GM23248 (cell line): ENCODE results near the gene TCTN2. TPM values are rescaled to one million over a fixed set of nuclear protein-coding genes. Genes with fewer than 3 reads are reported as not detected.

ENCODE experiments used
- DNase-seq: peaks from one replicate; pipeline ENCODE4 v3.0.0-alpha.2; 2015
- H2AFZ ChIP-seq: fragments of 200-600 bp; sonication (generic); 2 replicates; pipeline ENCODE4 v1.6.1; 2016; ENCODE audit warnings: antibody characterized with exemption
- H3F3A ChIP-seq: fragments of 200-600 bp; sonication (generic); 2 replicates; pipeline ENCODE4 v1.6.1; 2016; ENCODE audit warnings: mild to moderate bottlenecking, antibody characterized with exemption, mixed run types; ENCODE audit not compliant: insufficient read depth
- H3K27ac ChIP-seq: fragments of 200-600 bp; sonication (generic); 2 replicates; pipeline ENCODE4 v1.5.1; 2016; ENCODE audit warnings: mild to moderate bottlenecking
- H3K27me3 ChIP-seq: fragments of 200-600 bp; sonication (generic); replicated peaks from 2 replicates; pipeline ENCODE4 v1.6.1; 2016; ENCODE audit warnings: mild to moderate bottlenecking; ENCODE audit not compliant: insufficient read depth
- H3K36me3 ChIP-seq: fragments of 200-600 bp; sonication (generic); 2 replicates; pipeline ENCODE4 v1.6.1; 2016; ENCODE audit warnings: low read depth, mild to moderate bottlenecking
- H3K4me1 ChIP-seq: fragments of 200-600 bp; sonication (generic); 2 replicates; pipeline ENCODE4 v1.6.1; 2016; ENCODE audit warnings: mild to moderate bottlenecking; ENCODE audit not compliant: insufficient read depth
- H3K4me2 ChIP-seq: fragments of 200-600 bp; sonication (generic); one replicate; pipeline ENCODE4 v1.6.1; 2016; ENCODE audit warnings: mild to moderate bottlenecking; ENCODE audit not compliant: unreplicated experiment
- H3K4me3 ChIP-seq: fragments of 200-600 bp; sonication (generic); 2 replicates; pipeline ENCODE4 v1.5.1; 2016; ENCODE audit warnings: mild to moderate bottlenecking
- H3K79me2 ChIP-seq: fragments of 200-600 bp; sonication (generic); 2 replicates; pipeline ENCODE4 v1.6.1; 2016; ENCODE audit warnings: mild to moderate bottlenecking; ENCODE audit not compliant: insufficient read depth
- H3K9ac ChIP-seq: fragments of 200-600 bp; sonication (generic); 2 replicates; pipeline ENCODE4 v1.6.1; 2016; ENCODE audit warnings: mild to moderate bottlenecking
- H3K9me2 ChIP-seq: fragments of 200-600 bp; sonication (generic); 2 replicates; pipeline ENCODE4 v1.6.1; 2016; ENCODE audit warnings: mixed run types, mild to moderate bottlenecking, moderate library complexity; ENCODE audit not compliant: insufficient read depth
- H3K9me3 ChIP-seq: fragments of 200-600 bp; sonication (generic); one replicate; pipeline ENCODE4 v1.6.1; 2017; ENCODE audit warnings: low read depth
- H4K20me1 ChIP-seq: fragments of 200-600 bp; sonication (generic); 2 replicates; pipeline ENCODE4 v1.6.0; 2016; ENCODE audit not compliant: insufficient read depth
- EZH2 ChIP-seq: fragments of 200-600 bp; sonication (generic); IDR thresholded peaks from 2 replicates; pipeline ENCODE4 v1.6.1; 2018; ENCODE audit warnings: antibody characterized with exemption, mild to moderate bottlenecking; ENCODE audit not compliant: insufficient read depth, poor library complexity, severe bottlenecking
- EZH2phosphoT487 ChIP-seq: fragments of 200-600 bp; sonication (generic); IDR thresholded peaks from 2 replicates; pipeline ENCODE4 v1.6.1; 2018; ENCODE audit warnings: antibody characterized with exemption, moderate library complexity, mild to moderate bottlenecking, low read depth; ENCODE audit not compliant: insufficient read depth
- WGBS, 2 experiments: methylation state at CpG; one replicate each; pipeline ENCODE4 v1.1.6; 2015 to 2017; ENCODE audit warnings: low lambda C conversion rate in 2 of 2, low coverage in 1 of 2; ENCODE audit errors: missing lambda C conversion rate in 2 of 2; 5-methylcytosine and 5-hydroxymethylcytosine counted together
- in situ Hi-C: fragments of 300-500 bp; cut with MboI; formaldehyde crosslinking; loops from 2 replicates; pipeline ENCODE4 v1.15.0; 2020
- polyA plus RNA-seq: library from polyadenylated mRNA; unstranded; fragments of >200 nt; fragmentation: Nextera tagmentation; extraction: Ambion mirVana; gene quantifications from 2 replicates; pipeline ENCODE4 v1.2.1, GENCODE V29; 2016
- total RNA-seq: library from RNA; depleted of rRNA; stranded (reverse); fragments of >200 nt; shearing (Covaris generic); gene quantifications from 2 replicates; pipeline ENCODE4 v1.2.3, GENCODE V29; 2014

Gene TCTN2
- total and polyA plus RNA-seq, 2 experiments from 2014 or later: 5.0 to 9.3 TPM

DNA sequence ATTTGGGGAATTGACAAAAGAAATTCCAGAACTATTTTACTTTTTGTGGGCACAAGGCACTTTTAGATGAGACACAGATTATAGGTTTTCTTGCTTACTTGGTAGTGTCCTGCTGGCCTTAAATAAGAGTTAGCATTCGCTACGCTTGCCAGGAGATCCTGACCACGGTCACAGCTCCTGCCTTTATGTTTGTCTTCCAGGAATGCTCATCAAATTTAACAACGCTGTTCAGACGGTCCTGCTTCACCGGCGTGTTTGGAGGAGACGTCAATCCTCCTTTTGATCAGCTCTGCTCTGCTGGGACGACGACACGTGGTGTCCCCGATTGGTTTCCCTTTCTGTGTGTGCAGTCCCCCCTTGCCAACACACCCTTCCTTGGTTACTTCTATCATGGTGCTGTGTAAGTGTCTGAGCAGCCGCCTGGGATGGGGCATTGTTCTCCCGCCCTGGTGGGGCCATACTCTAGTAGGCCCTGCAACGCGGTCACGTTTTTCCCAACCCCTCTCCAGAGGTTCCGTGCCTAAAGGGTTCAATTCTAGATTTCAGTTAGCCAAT is 15.8 kb downstream of the TCTN2 start:
- Histone ChIP-seq H3F3A (no peaks in the 10 kb centered on the region), H3K27ac (no peak overlapping the region), H2AFZ (no peak overlapping the region), H4K20me1 (no peaks in the 10 kb centered on the region), H3K36me3 (no peaks in the 10 kb centered on the region; the same call in 1 of the 2 replicates), H3K9ac (no peak overlapping the region), H3K9me2 (no peaks in the 10 kb centered on the region), H3K9me3 (no peaks in the 10 kb centered on the region), H3K4me3 (no peak overlapping the region), H3K4me1 (no peaks in the 10 kb centered on the region), H3K27me3 (no peaks in the 10 kb centered on the region), H3K79me2 (no peaks in the 10 kb centered on the region), H3K4me2 (no peak overlapping the region)
- DNase-seq: no peak
- 96 to 97% methylated on average over 18 of the region's 18 CpGs for WGBS, 2 experiments
- in situ Hi-C loops: no loop called here
- TF ChIP-seq EZH2 (no peak), EZH2phosphoT487 (no peak)

- H3K79me2 ChIP-seq: no peaks in the 10 kb centered on the region
- H2AFZ ChIP-seq: no peak overlapping the region
- DNase-seq: no peak
- H3K9ac ChIP-seq: no peak overlapping the region
- no peaks in the 10 kb centered on the region for H3K9me2 ChIP-seq
- H3K4me1 ChIP-seq: no peaks in the 10 kb centered on the region
- H3K27me3 ChIP-seq: no peaks in the 10 kb centered on the region
- no peaks in the 10 kb centered on the region for H3F3A ChIP-seq
- in situ Hi-C loops: no loop called here
- no peaks in the 10 kb centered on the region for H3K36me3 ChIP-seq
- no peak overlapping the region for H3K4me2 ChIP-seq
- no peak overlapping the region for H3K4me3 ChIP-seq
- TF ChIP-seq EZH2 (no peak), EZH2phosphoT487 (no peak)
- 95 to 98% methylated on average over 8 of the region's 8 CpGs for WGBS, 2 experiments
- H3K27ac ChIP-seq: no peak overlapping the region
- no peaks in the 10 kb centered on the region for H4K20me1 ChIP-seq
- no peaks in the 10 kb centered on the region for H3K9me3 ChIP-seq
Observed at GRCh38 chr12:123690191-123690840, 19.4 kb downstream of the TCTN2 start.

- in situ Hi-C loops: no loop called here
- TF ChIP-seq EZH2: no peak
- TF ChIP-seq EZH2phosphoT487: no peak
Observed at GRCh38 chr12:123696207-123696606, 25.3 kb downstream of the TCTN2 start.

DNA sequence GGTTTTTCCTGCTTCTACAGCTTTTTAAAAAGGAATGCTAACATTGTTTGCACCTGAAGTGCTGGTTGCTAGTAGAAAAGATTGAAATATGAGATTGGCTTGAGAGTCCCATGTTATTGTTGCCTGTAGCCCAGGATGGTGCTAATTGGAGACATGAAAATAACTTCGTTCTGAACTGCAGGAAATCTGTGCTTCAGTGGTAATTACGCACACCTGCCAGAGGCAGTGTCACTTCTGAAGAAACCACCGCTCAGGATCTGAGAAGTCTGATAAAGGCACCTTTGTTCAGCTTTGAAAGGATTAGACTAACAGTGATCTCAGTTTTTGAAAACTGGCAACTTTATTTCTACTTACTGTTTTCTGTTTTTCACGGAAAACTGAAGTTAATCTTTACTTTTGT is 25.7 kb downstream of the TCTN2 start:
- in situ Hi-C loops: no loop called here
- H3K27me3 ChIP-seq: no peaks in the 10 kb centered on the region

More at GRCh38 chr12:123696207-123696606, 25.3 kb downstream of the TCTN2 start:
- H3F3A ChIP-seq: no peaks in the 10 kb centered on the region
- H3K27me3 ChIP-seq: no peaks in the 10 kb centered on the region
- 84 to 87% methylated on average over 8 of the region's 8 CpGs for WGBS, 2 experiments
- peaks cover 3% of the 10 kb centered on the region; the same call in 1 of the 2 replicates for H3K36me3 ChIP-seq
- H4K20me1 ChIP-seq: no peaks in the 10 kb centered on the region
- no peaks in the 10 kb centered on the region for H3K4me1 ChIP-seq
- H3K9me3 ChIP-seq: no peaks in the 10 kb centered on the region
- H3K4me3 ChIP-seq: no peak overlapping the region
- no peak overlapping the region for H3K9ac ChIP-seq
- H3K4me2 ChIP-seq: no peak overlapping the region
- no peak overlapping the region for H2AFZ ChIP-seq
- H3K27ac ChIP-seq: no peak overlapping the region
- no peaks in the 10 kb centered on the region for H3K79me2 ChIP-seq
- DNase-seq: no peak
- no peaks in the 10 kb centered on the region for H3K9me2 ChIP-seq

More for the DNA sequence above, 25.7 kb downstream of the TCTN2 start:
- H3K9me2 ChIP-seq: no peaks in the 10 kb centered on the region
- no peak for TF ChIP-seq EZH2
- no peak for TF ChIP-seq EZH2phosphoT487
- no peak overlapping the region for H3K4me2 ChIP-seq
- 87 to 94% methylated on average over 4 of the region's 4 CpGs for WGBS, 2 experiments
- H3K9ac ChIP-seq: no peak overlapping the region
- no peaks in the 10 kb centered on the region for H3K79me2 ChIP-seq
- DNase-seq: no peak
- no peaks in the 10 kb centered on the region for H3K9me3 ChIP-seq
- no peak overlapping the region for H3K4me3 ChIP-seq
- H2AFZ ChIP-seq: no peak overlapping the region
- H3K4me1 ChIP-seq: no peaks in the 10 kb centered on the region
- H3K36me3 ChIP-seq: peaks cover 3% of the 10 kb centered on the region; the same call in 1 of the 2 replicates
- H3F3A ChIP-seq: no peaks in the 10 kb centered on the region
- no peak overlapping the region for H3K27ac ChIP-seq
- no peaks in the 10 kb centered on the region for H4K20me1 ChIP-seq
